BLaER1 treated with 17β-estradiol and CSF1 and Interleukin-3, amounts not matched to agents 10 nM and 100 nM (cell line): ENCODE measurements around the gene SARDH.

Experiments used
- H3K27ac ChIP-seq, 11 experiments: shearing (Covaris generic); formaldehyde crosslinking; 2 replicates each; pipeline ENCODE4 v1.8.1; 2022
- H3K27me3 ChIP-seq, 11 experiments: shearing (Covaris generic); formaldehyde crosslinking; 2 replicates each; pipeline ENCODE4 v1.8.1; 2022
- H3K36me3 ChIP-seq, 11 experiments: shearing (Covaris generic); formaldehyde crosslinking; 2 replicates each; pipeline ENCODE4 v1.8.1; 2022
- H3K4me1 ChIP-seq, 10 experiments: shearing (Covaris generic); formaldehyde crosslinking; 2 replicates each; pipeline ENCODE4 v1.8.1; 2022
- H3K4me2 ChIP-seq, 11 experiments: shearing (Covaris generic); formaldehyde crosslinking; 2 replicates each; pipeline ENCODE4 v1.8.1; 2022
- H3K4me3 ChIP-seq, 10 experiments: shearing (Covaris generic); formaldehyde crosslinking; 2 replicates each; pipeline ENCODE4 v1.8.1; 2022
- H3K9ac ChIP-seq, 11 experiments: shearing (Covaris generic); formaldehyde crosslinking; 2 replicates each; pipeline ENCODE4 v1.8.1; 2022
- H3K9me3 ChIP-seq, 11 experiments: shearing (Covaris generic); formaldehyde crosslinking; replicated peaks in 1 of 11; 2 replicates each; pipeline ENCODE4 v1.8.1; 2022
- H4K20me1 ChIP-seq, 11 experiments: shearing (Covaris generic); formaldehyde crosslinking; 2 replicates each; pipeline ENCODE4 v1.8.1; 2022
- Cebpa-rat ChIP-seq, 11 experiments: shearing (Covaris generic); IDR thresholded peaks; 2 replicates each; pipeline ENCODE4 v1.8.1; 2022

Gene SARDH

GRCh38 chr9:133777871-133778270 lies 39.7 kb upstream of the SARDH start:
- Histone ChIP-seq H3K36me3 (peaks cover 28 to 63% (median 38%) of the 10 kb centered on the region in 11 experiments), H3K9me3 (peaks cover 11 to 19% (median 14%) of the 10 kb centered on the region in 11 experiments), H3K4me2 (peak overlapping the region in 9 of 11 experiments; percentile 37 to 73 (median 62); a peak in 16 of 22 replicates), H3K4me3 (no peak overlapping the region), H3K4me1 (peaks cover 5 to 42% (median 26%) of the 10 kb centered on the region in 10 experiments; a peak in 17 of 20 replicates), H3K27ac (no peak overlapping the region), H4K20me1 (peaks cover 0 to 22% (median 4%) of the 10 kb centered on the region in 11 experiments; a peak in 9 of 22 replicates), H3K9ac (peak overlapping the region in 2 of 11 experiments; percentile 1 to 28; a peak in 1 of 22 replicates), H3K27me3 (no peaks in the 10 kb centered on the region)
- TF ChIP-seq Cebpa-rat (IDR thresholded peaks at IDR 0.05) = no peak

GRCh38 chr9:133777068-133777791 lies 39.1 kb upstream of the SARDH start:
- Histone ChIP-seq H4K20me1 (peaks cover 0 to 15% (median 0%) of the 10 kb centered on the region in 11 experiments; a peak in 3 of 22 replicates), H3K9me3 (peaks cover 11 to 19% (median 14%) of the 10 kb centered on the region in 11 experiments), H3K9ac (peak overlapping the region in 7 of 11 experiments; percentile 1 to 51 (median 30); a peak in 7 of 22 replicates), H3K36me3 (peaks cover 28 to 69% (median 44%) of the 10 kb centered on the region in 11 experiments), H3K4me2 (peak overlapping the region in 10 of 11 experiments; percentile 20 to 73 (median 58); a peak in 19 of 22 replicates), H3K4me1 (peaks cover 5 to 36% (median 20%) of the 10 kb centered on the region in 10 experiments; a peak in 16 of 20 replicates), H3K4me3 (no peak overlapping the region), H3K27me3 (no peaks in the 10 kb centered on the region), H3K27ac (peak overlapping the region in 2 of 11 experiments; percentile 11 to 37; a peak in 3 of 22 replicates)
- no peak for TF ChIP-seq Cebpa-rat (IDR thresholded peaks at IDR 0.05)

- H4K20me1 ChIP-seq = peaks cover 0 to 14% (median 0%) of the 10 kb centered on the region in 11 experiments; a peak in 2 of 22 replicates
- peak overlapping the region in 1 of 11 experiments; percentile 33; a peak in 1 of 22 replicates for H3K9ac ChIP-seq
- peak overlapping the region in 8 of 11 experiments; percentile 38 to 73 (median 64); a peak in 12 of 22 replicates for H3K4me2 ChIP-seq
- no peak for TF ChIP-seq Cebpa-rat (IDR thresholded peaks at IDR 0.05)
- H3K4me1 ChIP-seq = peaks cover 4 to 31% (median 20%) of the 10 kb centered on the region in 10 experiments; a peak in 16 of 20 replicates
- no peak overlapping the region for H3K27ac ChIP-seq
- H3K9me3 ChIP-seq = peaks cover 11 to 19% (median 14%) of the 10 kb centered on the region in 11 experiments
- no peak overlapping the region for H3K4me3 ChIP-seq
- H3K36me3 ChIP-seq = peaks cover 28 to 78% (median 47%) of the 10 kb centered on the region in 11 experiments
- no peaks in the 10 kb centered on the region for H3K27me3 ChIP-seq
Observed at GRCh38 chr9:133775951-133776905, 38.1 kb upstream of the SARDH start.

GRCh38 chr9:133775291-133775690 lies 37.1 kb upstream of the SARDH start:
- Histone ChIP-seq H3K27ac (no peak overlapping the region), H3K4me2 (no peak overlapping the region), H3K4me1 (peaks cover 4 to 25% (median 19%) of the 10 kb centered on the region in 10 experiments; a peak in 16 of 20 replicates), H3K27me3 (no peaks in the 10 kb centered on the region), H3K4me3 (no peak overlapping the region), H3K9me3 (peaks cover 11 to 19% (median 14%) of the 10 kb centered on the region in 11 experiments), H4K20me1 (peaks cover 0 to 14% (median 0%) of the 10 kb centered on the region in 11 experiments; a peak in 2 of 22 replicates), H3K36me3 (peaks cover 28 to 82% (median 48%) of the 10 kb centered on the region in 11 experiments), H3K9ac (0 out of 22 replicates have a peak overlapping the region, but pooled peaks of 1 of the 11 experiments have one; percentile 13)
- no peak for TF ChIP-seq Cebpa-rat (IDR thresholded peaks at IDR 0.05)

GRCh38 chr9:133774799-133775198 lies 36.6 kb upstream of the SARDH start:
- H3K4me3 ChIP-seq = no peak overlapping the region
- H3K27ac ChIP-seq = no peak overlapping the region
- H3K4me2 ChIP-seq = no peak overlapping the region
- H3K27me3 ChIP-seq = no peaks in the 10 kb centered on the region
- H3K36me3 ChIP-seq = peaks cover 28 to 87% (median 52%) of the 10 kb centered on the region in 11 experiments
- peaks cover 4 to 23% (median 18%) of the 10 kb centered on the region in 10 experiments; a peak in 16 of 20 replicates for H3K4me1 ChIP-seq
- H3K9ac ChIP-seq = no peak overlapping the region
- no peak for TF ChIP-seq Cebpa-rat (IDR thresholded peaks at IDR 0.05)
- peaks cover 11 to 19% (median 14%) of the 10 kb centered on the region in 11 experiments for H3K9me3 ChIP-seq
- peaks cover 0 to 14% (median 0%) of the 10 kb centered on the region in 11 experiments; a peak in 2 of 22 replicates for H4K20me1 ChIP-seq

DNA sequence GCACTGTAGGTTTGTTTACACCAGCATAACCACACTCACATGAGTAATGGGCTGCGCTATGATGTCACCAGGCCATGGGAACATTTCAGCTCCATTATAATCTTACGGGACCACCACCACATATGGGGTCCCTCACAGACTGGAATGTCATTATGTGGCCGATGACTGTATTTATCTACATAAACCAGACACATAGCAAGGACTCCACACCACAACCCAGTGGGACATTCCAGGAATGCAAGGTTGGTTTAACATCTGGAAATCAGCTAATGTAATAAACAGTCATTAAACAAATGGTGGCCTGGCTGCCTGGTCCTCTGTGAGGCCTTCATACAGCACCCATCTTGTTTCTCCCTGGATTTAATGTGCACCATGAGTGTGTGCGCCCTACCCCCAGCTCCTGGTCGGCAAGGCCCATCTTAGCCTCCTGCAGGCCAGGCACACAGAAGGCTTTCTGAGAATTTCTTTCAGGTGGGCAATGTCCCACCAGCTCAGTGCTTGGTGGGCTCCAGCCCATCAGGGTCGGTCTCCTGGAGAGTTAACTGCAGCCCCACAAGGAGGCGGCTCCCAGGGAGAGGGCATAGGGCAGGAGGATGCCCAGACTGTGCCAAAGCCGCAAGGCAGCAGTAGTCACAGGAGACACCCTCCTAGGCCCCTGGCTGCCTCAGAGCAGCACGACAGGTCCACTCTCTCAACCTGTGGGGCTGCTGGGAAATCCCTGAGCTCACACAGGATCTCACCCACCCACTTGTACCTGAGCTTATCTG lies 35.9 kb upstream of the SARDH start:
- no peak for TF ChIP-seq Cebpa-rat (IDR thresholded peaks at IDR 0.05)
- Histone ChIP-seq H3K9me3 (peaks cover 11 to 19% (median 14%) of the 10 kb centered on the region in 11 experiments), H4K20me1 (peaks cover 0 to 14% (median 0%) of the 10 kb centered on the region in 11 experiments; a peak in 2 of 22 replicates), H3K4me3 (no peak overlapping the region), H3K27me3 (no peaks in the 10 kb centered on the region), H3K36me3 (peaks cover 28 to 87% (median 55%) of the 10 kb centered on the region in 11 experiments), H3K9ac (no peak overlapping the region), H3K27ac (no peak overlapping the region), H3K4me1 (peaks cover 4 to 23% (median 18%) of the 10 kb centered on the region in 10 experiments; a peak in 16 of 20 replicates), H3K4me2 (no peak overlapping the region)

DNA sequence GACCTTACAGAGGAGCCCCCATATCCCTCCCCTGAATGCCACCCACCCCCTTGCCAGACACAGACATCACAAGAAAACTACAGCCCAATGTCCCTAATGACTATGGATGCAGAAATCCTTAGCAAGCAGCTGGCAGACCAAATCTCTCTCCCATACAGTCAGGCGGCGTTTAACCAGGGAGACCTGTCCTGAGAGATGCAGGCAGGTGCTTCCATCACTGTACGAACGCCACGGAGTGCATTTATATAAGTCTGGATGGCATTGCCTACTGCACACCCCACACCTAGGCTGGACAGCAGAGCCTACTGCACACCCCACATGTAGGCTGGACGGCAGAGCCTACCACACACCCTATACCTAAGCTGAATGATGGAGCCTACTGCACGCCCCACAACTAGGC lies 34.4 kb upstream of the SARDH start:
- peaks cover 42 to 90% (median 69%) of the 10 kb centered on the region in 11 experiments for H3K36me3 ChIP-seq
- no peak for TF ChIP-seq Cebpa-rat (IDR thresholded peaks at IDR 0.05)
- H3K4me2 ChIP-seq = no peak overlapping the region
- H4K20me1 ChIP-seq = peaks cover 0 to 5% (median 0%) of the 10 kb centered on the region in 11 experiments; a peak in 2 of 22 replicates
- peaks cover 21 to 32% (median 26%) of the 10 kb centered on the region in 11 experiments for H3K9me3 ChIP-seq
- no peak overlapping the region for H3K9ac ChIP-seq
- no peak overlapping the region for H3K27ac ChIP-seq
- H3K4me3 ChIP-seq = no peak overlapping the region
- peaks cover 4 to 17% (median 14%) of the 10 kb centered on the region in 10 experiments; a peak in 16 of 20 replicates for H3K4me1 ChIP-seq
- H3K27me3 ChIP-seq = no peaks in the 10 kb centered on the region
